Measurements from ENCODE around the gene UHRF1. TPM values are rescaled to one million over a fixed set of nuclear protein-coding genes. Genes with fewer than 3 reads are reported as not detected.

Gene UHRF1
- total and polyA plus RNA-seq, 4 donors: 3.2 to 7.5 (median 4.5) TPM

DNA sequence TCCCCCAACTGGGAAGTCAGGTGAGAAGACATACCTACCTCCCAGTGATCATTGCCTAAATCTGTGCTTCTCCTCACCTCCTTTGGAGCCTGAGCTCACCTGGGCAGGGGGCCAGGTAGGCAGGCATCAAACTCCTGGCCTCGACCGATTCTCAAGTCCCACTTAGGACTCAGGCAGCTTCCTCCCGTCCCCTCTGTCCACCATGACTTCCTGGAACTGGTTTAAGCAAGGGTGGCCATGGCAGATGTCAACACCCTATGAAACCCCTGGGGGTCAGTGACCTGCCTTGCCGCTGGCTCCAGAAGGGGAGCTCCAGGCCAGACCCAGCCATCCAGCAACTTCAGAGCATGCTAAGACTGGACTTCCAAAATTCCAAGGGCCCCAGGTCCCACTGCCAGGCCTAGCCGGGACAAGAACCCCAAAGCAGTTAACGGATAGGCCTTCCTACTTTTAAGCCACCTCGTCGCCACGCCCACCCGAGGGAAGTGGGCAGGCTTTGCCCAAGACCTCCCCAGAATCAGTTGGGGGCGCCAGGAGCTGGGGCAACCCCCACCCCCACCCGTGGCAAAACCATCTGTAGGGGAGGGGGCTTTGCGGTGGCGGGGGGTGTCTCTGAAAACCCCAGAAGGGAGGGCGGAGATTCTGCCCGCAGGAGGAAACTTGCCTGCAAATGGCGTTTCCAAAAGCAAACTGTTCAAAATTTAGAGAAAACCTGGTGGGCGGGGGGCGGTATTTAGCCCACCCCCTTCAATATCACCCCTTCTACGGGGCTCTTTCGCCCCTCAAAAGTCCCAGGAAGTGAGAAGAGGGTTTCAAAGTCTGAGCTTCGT, 42.5 kb upstream of the UHRF1 start:
- H3K4me3 ChIP-seq: peak overlapping the region; percentile 56
- H3K9ac ChIP-seq (ENCODE audit: insufficient read depth in 1 of 2, low read length in 2 of 2): peak overlapping the region; percentile 50 to 75
- TF ChIP-seq, protein P1, sequence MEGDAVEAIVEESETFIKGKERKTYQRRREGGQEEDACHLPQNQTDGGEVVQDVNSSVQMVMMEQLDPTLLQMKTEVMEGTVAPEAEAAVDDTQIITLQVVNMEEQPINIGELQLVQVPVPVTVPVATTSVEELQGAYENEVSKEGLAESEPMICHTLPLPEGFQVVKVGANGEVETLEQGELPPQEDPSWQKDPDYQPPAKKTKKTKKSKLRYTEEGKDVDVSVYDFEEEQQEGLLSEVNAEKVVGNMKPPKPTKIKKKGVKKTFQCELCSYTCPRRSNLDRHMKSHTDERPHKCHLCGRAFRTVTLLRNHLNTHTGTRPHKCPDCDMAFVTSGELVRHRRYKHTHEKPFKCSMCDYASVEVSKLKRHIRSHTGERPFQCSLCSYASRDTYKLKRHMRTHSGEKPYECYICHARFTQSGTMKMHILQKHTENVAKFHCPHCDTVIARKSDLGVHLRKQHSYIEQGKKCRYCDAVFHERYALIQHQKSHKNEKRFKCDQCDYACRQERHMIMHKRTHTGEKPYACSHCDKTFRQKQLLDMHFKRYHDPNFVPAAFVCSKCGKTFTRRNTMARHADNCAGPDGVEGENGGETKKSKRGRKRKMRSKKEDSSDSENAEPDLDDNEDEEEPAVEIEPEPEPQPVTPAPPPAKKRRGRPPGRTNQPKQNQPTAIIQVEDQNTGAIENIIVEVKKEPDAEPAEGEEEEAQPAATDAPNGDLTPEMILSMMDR (IDR thresholded peaks at IDR 0.05; ENCODE audit: control extremely low read depth, extremely low read depth): no peak
- no peak for ATAC-seq (ENCODE audit: insufficient read depth, low FRiP score)
- no peaks in the 10 kb centered on the region for H3K9me3 ChIP-seq (ENCODE audit: control insufficient read depth in 4 of 4, insufficient read depth in 3 of 4, low read length in 3 of 4)
- WGBS, 2 donors: 2 to 4% methylated on average over 22 of the region's 22 CpGs
- peak overlapping the region; percentile 55 to 68 for H3K27ac ChIP-seq (ENCODE audit: low read depth in 1 of 2, low read length in 1 of 2)
- H3K36me3 ChIP-seq (ENCODE audit: control insufficient read depth in 4 of 4, insufficient read depth in 4 of 4, low read length in 4 of 4): peaks cover 0 to 7% (median 3%) of the 10 kb centered on the region in 4 donors
- H3K27me3 ChIP-seq (ENCODE audit: control insufficient read depth in 3 of 3, insufficient read depth in 3 of 3, low read length in 2 of 3): no peaks in the 10 kb centered on the region
- H3K4me1 ChIP-seq (ENCODE audit: control insufficient read depth in 5 of 5, insufficient read depth in 5 of 5, low read length in 5 of 5): peaks cover 0 to 7% (median 0%) of the 10 kb centered on the region in 5 donors
- peak; percentile 73 to 78 (median 77) for DNase-seq

DNA sequence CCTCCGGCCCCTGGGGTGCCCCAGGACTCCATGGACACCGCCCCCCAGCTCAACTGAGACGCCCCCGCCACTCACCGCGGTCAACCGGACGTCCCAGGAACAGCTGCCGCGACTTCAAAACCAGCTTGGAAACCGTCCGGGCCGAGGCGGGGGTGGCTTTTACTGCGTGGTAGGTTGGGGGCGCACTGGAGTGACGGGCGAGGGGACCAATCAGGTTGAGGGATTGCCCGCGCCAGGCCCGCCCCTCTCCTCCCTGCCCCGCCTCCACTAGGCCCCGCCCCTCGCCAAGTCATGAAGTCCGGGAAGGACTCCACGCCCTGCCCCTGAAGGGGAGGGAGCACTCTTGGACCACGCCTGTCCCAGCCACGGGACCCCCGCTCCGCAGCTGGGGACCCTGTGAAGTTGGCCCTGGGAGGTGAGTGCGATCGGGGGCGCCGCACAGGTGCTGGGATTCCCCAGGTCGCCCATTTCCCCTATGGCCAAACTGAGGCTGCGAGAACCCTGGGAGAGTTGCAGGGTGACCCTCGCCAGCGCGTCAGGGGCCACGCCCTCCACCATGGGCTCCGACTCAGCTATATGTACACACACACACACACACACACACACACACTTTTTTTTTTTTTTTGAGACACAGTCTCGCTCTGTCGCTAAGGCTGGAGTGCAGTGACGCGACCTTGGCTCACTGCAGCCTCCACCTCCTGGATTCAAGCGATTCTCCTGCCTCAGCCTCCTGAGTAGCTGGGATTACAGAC, 41.6 kb upstream of the UHRF1 start, which contains the start of gene PLIN3:
PLIN3 (minus strand) TSS at position 134 of the 752 bp plus-strand sequence. CDS start 6,273 bp downstream, outside the sequence.
- Histone ChIP-seq H3K9me3 (ENCODE audit: control insufficient read depth in 4 of 4, insufficient read depth in 3 of 4, low read length in 3 of 4) (no peaks in the 10 kb centered on the region), H3K9ac (ENCODE audit: insufficient read depth in 1 of 2, low read length in 2 of 2) (peak within 1 kb of the TSS; percentile 50 to 75), H3K27ac (ENCODE audit: low read depth in 1 of 2, low read length in 1 of 2) (peak within 1 kb of the TSS; percentile 55 to 87), H3K36me3 (ENCODE audit: control insufficient read depth in 4 of 4, insufficient read depth in 4 of 4, low read length in 4 of 4) (peaks cover 0 to under 1% (median under 1%) of the 10 kb centered on the region in 4 donors), H3K4me1 (ENCODE audit: control insufficient read depth in 5 of 5, insufficient read depth in 5 of 5, low read length in 5 of 5) (peaks cover 0 to 7% (median 0%) of the 10 kb centered on the region in 5 donors), H3K4me3 (peak within 1 kb of the TSS; percentile 71), H3K27me3 (ENCODE audit: control insufficient read depth in 3 of 3, insufficient read depth in 3 of 3, low read length in 2 of 3) (no peaks in the 10 kb centered on the region)
- DNase-seq (peak; percentile 96 to 98 (median 97)), ATAC-seq (ENCODE audit: insufficient read depth, low FRiP score) (peak; percentile 98)
- WGBS, 2 donors: 4 to 5% methylated on average over 45 to 46 of the region's 46 CpGs
- TF ChIP-seq, protein P1 (IDR thresholded peaks at IDR 0.05; ENCODE audit: control extremely low read depth, extremely low read depth): no peak

DNA sequence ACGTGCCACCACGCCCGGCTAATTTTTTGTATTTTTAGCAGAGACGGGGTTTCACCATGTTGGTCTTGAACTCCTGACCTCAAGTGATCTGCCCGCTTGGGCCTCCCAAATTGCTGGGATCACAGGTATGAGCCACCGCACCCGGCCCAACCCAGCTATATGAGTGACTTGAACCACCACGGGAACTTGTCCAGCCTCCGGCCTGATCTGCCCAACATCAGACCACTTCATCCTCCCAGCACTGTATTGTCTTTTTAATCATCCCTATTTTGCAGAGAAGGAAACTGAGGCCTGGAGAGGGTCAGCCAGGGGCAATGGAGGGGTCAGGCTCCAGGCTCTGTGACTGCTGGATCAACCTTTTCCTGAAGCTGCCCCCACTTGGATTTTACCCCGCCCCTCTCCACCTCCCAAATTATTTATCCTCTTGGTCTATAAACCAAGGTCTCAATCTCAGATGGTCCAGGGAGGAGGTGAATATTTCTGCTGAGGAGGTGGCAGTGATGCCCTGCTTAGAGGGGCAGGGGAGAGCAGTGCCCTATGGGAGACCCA, 40.9 kb upstream of the UHRF1 start:
- H3K9ac ChIP-seq (ENCODE audit: insufficient read depth in 1 of 2, low read length in 2 of 2): no peak overlapping the region

More for the DNA sequence above, 40.9 kb upstream of the UHRF1 start:
- no peaks in the 10 kb centered on the region for H3K9me3 ChIP-seq (ENCODE audit: control insufficient read depth in 4 of 4, insufficient read depth in 3 of 4, low read length in 3 of 4)
- H3K27me3 ChIP-seq (ENCODE audit: control insufficient read depth in 3 of 3, insufficient read depth in 3 of 3, low read length in 2 of 3): no peaks in the 10 kb centered on the region
- H3K4me1 ChIP-seq (ENCODE audit: control insufficient read depth in 5 of 5, insufficient read depth in 5 of 5, low read length in 5 of 5): peaks cover 0 to 7% (median 0%) of the 10 kb centered on the region in 5 donors
- no peaks in the 10 kb centered on the region for H3K36me3 ChIP-seq (ENCODE audit: control insufficient read depth in 4 of 4, insufficient read depth in 4 of 4, low read length in 4 of 4)
- DNase-seq (no peak), ATAC-seq (ENCODE audit: insufficient read depth, low FRiP score) (no peak)
- H3K4me3 ChIP-seq: no peak overlapping the region
- TF ChIP-seq, protein P1 (IDR thresholded peaks at IDR 0.05; ENCODE audit: control extremely low read depth, extremely low read depth): no peak
- H3K27ac ChIP-seq (ENCODE audit: low read depth in 1 of 2, low read length in 1 of 2): no peak overlapping the region
- WGBS, 2 donors: 65 to 77% methylated on average over 10 of the region's 10 CpGs
